Measurements from ENCODE around the gene GLOD4. TPM values are rescaled to one million over a fixed set of nuclear protein-coding genes. Genes with fewer than 3 reads are reported as not detected.
A peak's percentile ranks its signal among the peaks of the same experiment; 100 is the strongest.
"Not testable (repeated sequence)": the region's sequence is repeated elsewhere in the genome, so short reads cannot be mapped to it uniquely, and the experiment has no call there.

GLOD4 gene
- polyA plus RNA-seq, 5 donors, result 87.0 to 96.9 (median 89.0) TPM

DNA sequence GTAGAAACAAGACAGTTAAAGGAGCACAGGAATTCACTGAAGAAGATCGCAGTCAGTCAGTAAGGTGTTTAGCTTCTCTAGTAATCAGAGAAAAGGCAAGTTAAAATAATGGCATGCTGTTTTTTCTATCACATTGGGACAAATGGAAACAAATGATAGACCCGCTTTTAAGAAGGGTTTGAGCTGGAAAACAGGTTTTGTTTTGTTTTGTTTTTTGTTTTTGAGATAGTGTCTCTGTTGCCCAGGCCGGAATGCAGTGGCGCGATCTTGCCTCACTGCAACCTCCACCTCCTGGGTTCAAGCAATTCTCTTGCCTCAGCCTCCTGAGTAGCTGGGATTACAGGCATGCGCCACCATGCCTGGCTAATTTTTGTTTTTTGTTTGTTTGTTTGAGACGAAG, 3.8 kb upstream of the GLOD4 start:
- not testable (repeated sequence) for DNase-seq

DNA sequence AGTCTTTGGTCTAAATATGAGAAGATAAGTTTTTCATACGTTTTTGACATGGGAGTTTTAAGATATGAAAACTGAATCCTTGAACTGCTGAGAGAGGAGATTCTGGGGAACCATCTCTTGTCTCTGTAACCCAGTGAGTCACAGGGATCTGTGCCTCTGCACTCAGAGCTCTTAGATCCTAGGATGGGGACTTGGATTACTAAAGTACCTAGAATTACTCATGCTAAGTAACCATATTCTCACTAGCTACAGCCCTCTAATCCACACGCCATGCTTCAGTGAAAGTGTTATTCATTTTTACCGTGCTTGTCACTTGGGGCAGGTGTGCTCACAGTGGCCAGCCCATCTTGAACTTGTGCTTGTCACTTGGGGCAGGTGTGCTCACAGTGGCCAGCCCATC, 2.1 kb upstream of the GLOD4 start:
- no peak for DNase-seq

GRCh38 chr17:778096-778495, 4.0 kb downstream of the GLOD4 start:
- DNase-seq, result no peak

- no peak for DNase-seq
These were observed 7.8 kb downstream of the GLOD4 start for GRCh38 chr17:774313-774584.

GRCh38 chr17:773467-774312, 8.4 kb downstream of the GLOD4 start:
- DNase-seq, result no peak

DNA sequence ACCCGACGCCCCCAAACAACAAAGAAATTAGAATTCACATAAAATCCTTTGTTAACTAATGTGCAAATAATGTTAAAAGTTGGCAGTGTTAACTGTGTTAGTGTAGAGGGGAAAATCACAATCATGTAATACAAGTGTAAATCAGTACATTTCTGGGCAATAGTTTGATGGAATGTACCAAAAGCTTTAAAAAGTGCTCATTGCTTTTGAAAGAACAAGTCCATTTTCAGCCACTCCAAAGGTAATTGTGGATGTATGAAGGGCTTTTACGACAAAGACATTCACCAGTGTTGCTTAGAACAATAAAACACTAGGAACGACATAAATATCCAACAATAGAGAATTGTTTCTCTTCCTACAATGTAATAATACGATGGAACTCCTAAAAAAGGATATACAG, 9.1 kb downstream of the GLOD4 start:
- DNase-seq, result no peak

DNA sequence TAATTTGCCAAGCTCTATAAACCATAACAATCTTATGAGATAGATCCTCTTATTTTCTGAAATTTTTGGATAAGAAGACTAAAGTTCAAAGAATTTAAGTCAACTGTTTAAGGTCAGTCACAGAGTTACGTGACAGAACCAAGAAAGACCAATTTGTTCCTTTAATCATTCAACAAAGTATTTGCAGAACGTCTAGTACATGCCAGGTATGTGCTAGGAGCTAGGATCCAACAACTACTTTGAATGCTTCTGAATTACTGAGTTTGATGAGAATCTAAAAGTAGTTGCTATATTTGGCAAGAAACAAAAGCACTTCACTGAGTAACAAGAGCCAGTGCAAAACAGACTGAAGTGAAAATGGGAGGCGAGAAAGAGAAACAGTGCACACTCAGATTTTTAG, 15.0 kb downstream of the GLOD4 start:
- no peak for DNase-seq

GRCh38 chr17:760371-760770, 21.7 kb downstream of the GLOD4 start:
- DNase-seq, result no peak

DNA sequence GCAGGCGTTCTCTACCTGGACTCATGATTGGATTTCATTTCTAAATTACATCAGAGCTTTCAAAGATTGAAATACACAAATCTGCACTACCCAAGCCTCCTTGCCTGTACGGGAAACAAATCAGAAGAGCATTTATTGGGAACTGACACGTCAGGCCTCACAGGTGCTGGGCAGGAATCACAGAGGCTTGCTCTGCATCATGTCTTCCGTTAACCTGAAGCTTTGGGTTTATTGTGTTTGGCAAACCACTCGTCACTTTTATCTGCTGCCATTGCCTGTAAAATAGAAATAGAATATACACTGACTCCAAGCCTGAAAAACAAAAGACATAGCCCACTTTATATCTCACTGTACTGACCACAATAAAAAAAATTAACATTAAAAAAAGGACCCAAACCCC, 22.1 kb downstream of the GLOD4 start:
- no peak for DNase-seq

- not testable (repeated sequence) for DNase-seq
These were observed 26.0 kb downstream of the GLOD4 start for GRCh38 chr17:756010-756567.

GRCh38 chr17:755319-755961, 26.6 kb downstream of the GLOD4 start:
- not testable (repeated sequence) for DNase-seq

GRCh38 chr17:753418-753817, 28.7 kb downstream of the GLOD4 start:
- DNase-seq, result no peak

DNA sequence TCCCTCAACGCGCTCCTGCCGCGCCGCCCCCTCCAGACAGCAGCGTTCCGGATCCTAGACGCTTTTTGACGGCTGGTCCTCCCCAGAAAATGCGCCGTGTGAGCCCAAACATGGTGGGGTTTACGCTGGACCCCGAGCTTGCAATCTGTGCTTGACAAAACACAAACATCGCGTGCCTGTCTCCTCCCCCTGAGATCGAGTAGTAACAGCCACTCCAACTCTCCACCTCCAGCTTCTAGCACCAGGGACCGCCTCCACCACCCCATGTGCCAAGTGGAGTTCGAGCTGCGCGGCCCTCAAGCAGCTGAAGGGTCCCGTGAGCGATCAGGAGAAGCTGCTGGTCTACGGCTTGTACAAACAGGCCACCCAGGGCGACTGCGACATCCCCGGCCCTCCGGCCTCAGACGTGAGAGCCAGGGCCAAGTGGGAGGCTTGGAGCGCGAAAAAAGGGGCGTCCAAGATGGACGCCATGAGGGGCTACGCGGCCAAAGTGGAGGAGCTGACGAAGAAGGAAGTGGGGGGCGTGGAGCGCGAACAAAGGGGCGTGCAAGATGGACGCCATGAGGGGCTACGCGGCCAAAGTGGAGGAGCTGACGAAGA, 29.4 kb downstream of the GLOD4 start:
- DNase-seq, result peak; percentile 76 to 79

- peak; percentile 92 to 94 for DNase-seq
These were observed 30.0 kb downstream of the GLOD4 start, which contains the start of gene GEMIN4 for GRCh38 chr17:752002-752619. Gene GEMIN4, minus strand, starts transcription at chr17:752264. Its CDS starts 122 bp downstream, at chr17:752142.

- DNase-seq, result no peak
These were observed 30.6 kb downstream of the GLOD4 start for GRCh38 chr17:751269-752001.

DNA sequence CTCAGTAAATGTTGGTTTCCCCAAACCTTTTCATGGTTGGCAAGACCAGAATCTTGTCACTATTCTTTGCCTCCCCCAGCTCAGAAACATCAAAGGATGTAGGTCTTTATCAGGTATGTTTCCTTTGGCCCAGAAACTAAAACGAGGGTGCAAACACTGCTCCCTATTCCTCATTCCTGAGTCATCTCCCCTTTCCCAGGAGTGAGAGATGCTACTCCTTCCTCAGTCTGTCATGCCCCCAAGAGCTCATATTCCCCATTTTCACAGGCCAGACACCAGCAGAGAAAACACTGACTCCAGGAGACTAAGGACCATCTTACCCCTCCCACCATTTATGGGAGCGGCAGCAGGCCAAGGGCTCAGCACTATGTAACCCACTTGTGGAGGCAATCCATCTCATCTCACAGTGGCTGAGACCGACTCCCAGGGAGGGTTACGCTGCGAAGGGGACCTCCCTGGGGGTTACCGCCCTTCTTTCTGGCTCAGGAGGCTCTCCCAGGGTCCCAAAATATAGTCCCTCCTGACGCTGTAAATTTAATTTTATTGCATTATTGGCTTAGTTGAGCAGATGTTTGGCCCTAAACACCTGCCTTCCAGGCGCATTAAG, 31.5 kb downstream of the GLOD4 start:
- no peak for DNase-seq

- not testable (repeated sequence) for DNase-seq
These were observed 32.7 kb downstream of the GLOD4 start for GRCh38 chr17:749359-749758.

DNA sequence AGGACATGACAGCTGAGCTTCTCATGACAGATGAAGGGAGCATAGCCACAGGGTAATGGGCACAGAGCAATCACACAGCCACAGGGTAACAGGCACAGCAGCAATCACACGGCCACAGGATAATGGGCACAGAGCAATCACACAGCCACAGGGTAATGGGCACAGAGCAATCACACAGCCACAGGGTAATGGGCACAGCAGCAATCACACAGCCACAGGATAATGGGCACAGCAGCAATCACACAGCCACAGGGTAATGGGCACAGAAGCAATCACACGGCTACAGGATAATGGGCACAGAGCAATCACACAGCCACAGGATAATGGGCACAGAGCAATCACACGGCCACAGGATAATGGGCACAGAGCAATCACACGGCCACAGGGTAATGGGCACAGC, 33.5 kb downstream of the GLOD4 start:
- DNase-seq, result not testable (repeated sequence)

GRCh38 chr17:746783-747629, 35.1 kb downstream of the GLOD4 start:
- no peak for DNase-seq

DNA sequence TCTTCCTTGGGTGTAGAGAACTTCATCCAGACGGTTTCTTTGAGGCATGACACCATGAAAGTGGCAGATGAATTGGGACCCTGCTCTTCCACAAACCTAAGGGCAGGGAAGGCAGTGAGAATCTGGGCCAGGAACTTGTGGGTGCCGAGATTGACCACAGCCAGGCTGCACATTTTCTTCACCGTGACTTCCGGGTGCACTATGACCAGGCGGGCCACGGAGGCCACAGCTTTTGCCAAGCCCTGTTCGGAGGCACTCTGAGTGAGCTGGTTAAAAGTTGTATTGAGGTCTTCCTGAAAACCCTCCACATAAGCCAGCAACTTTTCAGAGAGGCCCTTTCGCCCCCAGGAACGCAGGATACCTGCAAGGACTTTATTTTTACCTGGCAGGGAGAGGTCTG, 35.9 kb downstream of the GLOD4 start:
- DNase-seq, result no peak
